Cerebellar nuclear complex (tissue), 1 donor: ENCODE measurements around the gene DEPDC1B.
"Not testable (repeated sequence)": the region's sequence is repeated elsewhere in the genome, so short reads cannot be mapped to it uniquely, and the experiment has no call there.

Experiments used
- DNase-seq, 2 experiments: peaks; one replicate each; lab custom pipeline; 2025; lab: John Stamatoyannopoulos, UW

Gene DEPDC1B, protein sequence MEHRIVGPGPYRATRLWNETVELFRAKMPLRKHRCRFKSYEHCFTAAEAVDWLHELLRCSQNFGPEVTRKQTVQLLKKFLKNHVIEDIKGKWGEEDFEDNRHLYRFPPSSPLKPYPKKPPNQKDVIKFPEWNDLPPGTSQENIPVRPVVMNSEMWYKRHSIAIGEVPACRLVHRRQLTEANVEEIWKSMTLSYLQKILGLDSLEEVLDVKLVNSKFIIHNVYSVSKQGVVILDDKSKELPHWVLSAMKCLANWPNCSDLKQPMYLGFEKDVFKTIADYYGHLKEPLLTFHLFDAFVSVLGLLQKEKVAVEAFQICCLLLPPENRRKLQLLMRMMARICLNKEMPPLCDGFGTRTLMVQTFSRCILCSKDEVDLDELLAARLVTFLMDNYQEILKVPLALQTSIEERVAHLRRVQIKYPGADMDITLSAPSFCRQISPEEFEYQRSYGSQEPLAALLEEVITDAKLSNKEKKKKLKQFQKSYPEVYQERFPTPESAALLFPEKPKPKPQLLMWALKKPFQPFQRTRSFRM

DNA sequence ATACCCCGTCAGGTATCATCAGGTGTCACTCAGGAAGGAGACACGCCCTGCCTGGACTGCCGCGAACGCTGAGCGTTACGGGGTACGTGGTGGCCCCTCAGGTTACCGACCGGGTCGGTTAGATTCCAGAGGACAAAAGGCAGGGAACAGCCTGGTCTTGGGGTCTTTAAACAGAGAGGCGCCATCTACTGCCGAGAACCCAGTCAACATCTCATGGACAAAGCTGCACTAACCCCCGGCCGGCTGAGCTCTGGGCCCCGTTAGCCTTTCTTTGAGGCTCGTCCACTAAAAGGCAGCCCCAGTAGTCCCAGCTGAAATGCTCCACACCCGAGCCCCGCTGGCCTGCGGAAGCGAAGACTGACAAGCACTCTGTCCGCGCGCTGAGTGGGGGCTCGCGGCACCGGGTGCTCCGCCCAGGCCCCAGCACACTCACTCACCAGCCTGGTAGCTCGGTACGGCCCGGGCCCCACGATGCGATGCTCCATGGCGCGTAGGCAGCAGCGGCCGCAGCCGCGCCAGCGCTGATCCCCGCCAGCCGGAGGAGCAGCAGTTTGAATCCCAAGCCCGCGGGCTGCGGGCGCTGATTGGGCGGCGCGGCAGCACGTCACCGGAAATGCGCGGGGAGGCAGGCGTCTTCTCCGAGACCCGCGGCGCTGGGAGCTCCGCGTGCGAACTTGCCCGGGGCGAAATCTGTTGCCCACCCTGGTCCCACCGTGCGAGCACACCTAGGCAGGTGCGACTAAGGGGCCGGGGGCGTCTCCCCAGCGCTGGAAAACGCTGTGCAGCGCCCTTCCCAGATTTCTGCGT lies at the start of gene DEPDC1B:
DEPDC1B (minus strand) TSS at position 558 of the 807 bp plus-strand sequence; CDS start at position 485, 73 bp downstream.
- peak; percentile 43 to 50 for DNase-seq

DNA sequence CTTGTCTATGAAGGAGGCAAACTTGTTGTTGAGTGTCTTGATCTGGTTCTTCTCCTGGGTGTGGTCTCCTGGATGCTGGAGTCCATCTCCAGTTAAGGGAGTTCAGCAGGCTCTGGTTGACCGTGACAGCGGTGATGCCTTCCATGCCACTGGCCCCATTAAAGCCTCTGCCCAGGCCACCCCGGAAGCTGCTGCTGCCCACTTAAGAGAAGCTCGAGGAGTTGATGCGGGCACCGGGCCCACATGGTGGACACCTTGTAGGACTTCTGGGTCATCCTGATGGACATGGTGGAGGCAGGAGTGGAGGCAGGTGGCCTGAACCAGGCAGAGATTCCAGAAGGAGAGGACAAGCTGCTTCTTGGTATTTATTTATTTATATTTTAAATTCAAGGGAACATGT lies 44.7 kb upstream of the DEPDC1B start:
- no peak for DNase-seq

DNA sequence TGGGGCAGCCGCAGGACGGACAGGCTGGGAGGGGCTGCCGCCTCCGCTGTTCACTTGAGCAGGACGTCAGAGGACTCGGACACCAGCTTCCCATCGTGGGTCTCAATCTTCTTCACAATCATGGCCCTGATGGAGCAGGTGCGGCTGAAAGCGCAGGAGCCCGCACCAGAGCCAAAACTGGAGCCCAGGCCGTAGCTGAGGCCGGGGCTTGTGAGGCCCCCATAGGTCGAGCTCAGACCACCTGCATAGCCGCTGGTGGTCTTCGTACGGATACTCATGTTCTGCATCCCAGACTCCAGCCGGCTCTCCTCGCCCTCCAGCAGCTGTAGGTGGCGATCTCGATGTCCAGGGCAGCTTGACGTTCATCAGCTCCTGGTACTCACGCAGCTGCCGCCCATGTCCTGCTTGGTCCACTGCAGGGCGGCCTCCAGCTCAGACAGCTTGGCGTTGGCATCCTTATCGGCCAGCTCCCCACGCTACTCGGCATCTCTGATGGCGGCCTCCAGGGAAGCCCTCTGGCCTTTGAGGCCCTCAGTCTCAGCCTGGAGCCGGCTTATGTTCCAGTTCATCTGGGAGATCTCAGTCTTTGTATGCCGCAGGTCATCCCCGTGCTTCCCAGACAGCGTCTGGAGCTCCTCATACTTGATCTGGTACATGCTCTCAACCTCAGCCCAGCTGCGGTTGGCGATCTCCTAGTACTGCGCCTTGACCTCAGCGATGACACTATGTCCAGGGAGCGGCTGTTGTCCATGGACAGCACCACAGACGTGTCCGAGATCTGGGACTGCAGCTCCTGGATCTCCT lies 43.7 kb upstream of the DEPDC1B start:
- no peak for DNase-seq

DNA sequence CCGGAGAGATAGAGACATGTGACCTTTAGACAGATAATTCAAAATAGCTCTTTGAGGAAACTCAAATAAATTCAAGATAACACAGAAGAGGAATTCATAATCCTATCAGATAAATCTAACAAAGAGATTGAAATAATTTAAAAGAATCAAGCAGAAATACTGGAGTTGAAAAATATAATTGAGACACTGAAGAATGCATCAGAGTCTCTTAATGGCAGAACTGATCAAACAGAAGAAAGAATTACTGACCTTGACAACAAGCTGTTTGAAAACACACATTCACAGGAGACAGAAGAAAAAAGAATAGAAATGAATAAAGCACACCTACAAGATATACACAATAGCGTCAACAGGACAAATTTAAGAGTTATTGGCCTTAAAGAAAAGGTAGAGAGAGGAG lies 40.4 kb upstream of the DEPDC1B start:
- DNase-seq: no peak

DNA sequence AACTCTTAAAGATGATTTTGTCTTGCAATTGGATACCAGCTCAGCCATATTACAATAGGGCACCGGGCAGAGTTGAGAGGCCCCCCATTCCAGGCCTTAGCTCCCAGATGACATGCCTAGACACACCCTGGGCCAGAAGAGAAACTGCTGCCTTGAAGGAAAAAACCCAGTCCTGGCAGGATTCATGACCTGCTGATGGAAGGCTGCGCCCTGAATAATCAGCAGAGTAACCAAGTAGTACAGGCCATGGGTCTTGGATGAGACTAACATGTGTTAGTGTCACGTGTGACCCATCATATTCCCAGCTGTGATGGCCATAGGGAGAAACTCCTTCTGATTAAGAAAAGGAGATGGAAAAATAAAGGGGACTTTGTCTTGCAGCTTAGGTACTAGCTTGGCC lies 39.0 kb upstream of the DEPDC1B start:
- no peak for DNase-seq

DNA sequence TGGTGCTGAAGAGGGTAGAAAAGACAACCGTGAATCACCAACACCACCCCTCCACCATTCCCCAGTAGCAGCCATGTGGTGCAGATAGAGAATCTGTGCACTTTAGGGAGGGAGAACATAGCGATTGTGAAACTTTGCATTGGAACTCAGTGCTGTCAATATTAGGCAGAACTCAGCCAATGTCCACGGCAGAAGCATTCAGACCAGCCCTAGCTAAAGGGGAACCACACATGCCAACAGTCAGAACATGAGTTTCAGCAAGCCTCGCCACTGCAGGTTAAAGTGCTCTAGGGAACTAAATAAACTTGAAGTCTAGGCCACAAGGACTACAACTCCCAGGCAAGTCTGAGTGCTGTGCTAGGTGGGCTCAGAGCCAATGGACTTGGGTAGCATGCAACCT lies 38.5 kb upstream of the DEPDC1B start:
- no peak for DNase-seq

DNA sequence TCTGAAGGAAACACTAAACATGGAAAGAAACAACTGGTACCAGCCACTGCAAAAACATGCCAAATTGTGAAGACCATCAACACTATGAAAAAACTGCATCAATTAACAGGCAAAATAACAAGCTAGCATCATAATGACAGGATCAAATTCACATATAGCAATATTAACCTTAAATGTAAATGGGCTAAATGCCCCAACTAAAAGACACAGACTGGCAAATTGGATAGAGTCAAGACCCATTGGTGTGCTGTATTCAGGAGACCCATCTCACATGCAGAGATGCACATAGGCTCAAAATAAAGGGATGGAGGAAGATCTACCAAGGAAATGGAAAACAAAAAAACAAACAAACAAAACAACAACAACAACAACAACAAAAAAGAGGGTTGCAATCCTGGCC lies 30.9 kb upstream of the DEPDC1B start:
- not testable (repeated sequence) for DNase-seq

DNA sequence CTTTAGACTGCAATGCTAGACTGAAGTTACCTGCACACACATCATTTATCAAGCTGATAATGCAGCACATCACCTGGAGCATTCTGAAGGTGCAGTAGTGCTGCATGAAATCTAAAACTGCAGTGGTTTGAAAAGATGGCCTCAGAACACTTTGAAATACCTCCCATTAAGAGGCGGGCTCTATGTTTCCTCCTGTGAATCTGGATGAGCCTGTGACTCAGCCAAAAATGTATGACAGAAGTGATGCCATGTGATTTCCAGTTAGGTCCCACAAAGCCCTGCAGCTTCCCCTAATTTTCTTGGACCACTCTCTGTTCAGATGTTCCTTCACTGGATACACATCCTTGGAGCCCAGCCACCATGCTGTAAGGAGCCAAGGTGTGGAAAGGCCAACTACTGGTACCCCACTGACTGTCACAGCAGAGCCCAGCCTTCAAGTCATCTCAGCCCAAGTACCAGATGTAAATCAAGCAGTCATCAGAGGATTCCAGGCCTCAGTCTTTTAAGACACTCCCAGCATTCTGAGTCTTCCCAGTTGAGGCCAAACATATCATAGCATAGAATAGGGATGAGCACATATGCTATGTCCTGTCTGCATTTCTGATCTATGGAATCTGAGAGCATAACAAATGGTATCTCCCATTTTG lies 27.2 kb upstream of the DEPDC1B start:
- no peak for DNase-seq

DNA sequence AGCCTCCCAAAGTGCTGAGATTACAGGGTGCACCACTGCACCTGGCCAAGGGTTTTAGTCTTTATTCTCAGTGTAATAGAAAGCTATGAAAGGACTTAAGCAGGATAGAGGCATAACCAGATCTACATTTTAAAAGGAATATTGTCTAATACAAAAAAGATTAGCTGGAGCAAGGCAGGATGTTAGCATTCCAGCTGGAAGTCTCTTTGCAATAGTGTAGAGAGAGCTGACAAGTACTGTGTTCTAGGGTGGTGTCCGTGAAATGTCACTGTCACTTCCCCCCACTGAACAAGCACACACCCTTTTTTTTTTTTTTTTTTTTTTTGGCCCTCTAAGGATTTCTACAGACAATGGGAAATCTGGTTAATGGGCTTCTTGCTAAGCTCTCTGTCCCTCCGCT lies 24.2 kb upstream of the DEPDC1B start:
- DNase-seq: no peak

DNA sequence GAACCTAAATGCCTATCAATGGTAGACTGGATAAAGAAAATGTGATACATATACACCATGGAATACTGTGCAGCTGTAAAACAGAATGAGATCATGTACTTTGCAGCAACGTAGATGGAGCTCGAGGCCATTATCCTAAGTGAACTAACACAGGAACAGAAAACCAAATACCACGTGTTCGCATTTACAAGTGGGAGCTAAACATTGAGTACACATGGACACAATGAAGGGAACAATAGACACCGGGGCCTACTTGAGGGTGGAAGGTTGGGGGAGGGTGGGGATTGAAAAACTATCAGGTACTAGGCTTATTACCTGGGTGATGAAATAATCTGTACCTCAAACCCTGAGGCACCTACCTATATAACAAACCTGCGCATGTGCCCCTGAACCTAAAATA lies 22.4 kb upstream of the DEPDC1B start:
- no peak for DNase-seq

DNA sequence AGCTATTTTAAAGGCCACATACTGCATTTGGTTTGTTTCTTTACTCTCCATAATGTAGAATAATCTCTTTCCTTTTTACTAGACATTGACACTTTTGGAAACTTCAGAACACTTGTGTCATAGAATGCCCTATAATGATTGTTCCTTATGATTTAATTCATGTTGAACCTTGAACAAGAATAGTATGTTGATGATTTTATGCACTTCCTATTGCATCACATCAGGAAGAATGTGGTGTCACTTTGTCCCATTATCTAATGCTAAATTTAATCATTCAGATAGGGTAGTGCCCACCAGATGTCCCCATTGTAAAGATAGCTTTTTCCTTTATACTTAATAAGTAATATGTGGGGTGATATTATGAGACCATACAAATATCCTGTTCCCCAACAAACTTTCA lies 19.4 kb upstream of the DEPDC1B start:
- DNase-seq: no peak

DNA sequence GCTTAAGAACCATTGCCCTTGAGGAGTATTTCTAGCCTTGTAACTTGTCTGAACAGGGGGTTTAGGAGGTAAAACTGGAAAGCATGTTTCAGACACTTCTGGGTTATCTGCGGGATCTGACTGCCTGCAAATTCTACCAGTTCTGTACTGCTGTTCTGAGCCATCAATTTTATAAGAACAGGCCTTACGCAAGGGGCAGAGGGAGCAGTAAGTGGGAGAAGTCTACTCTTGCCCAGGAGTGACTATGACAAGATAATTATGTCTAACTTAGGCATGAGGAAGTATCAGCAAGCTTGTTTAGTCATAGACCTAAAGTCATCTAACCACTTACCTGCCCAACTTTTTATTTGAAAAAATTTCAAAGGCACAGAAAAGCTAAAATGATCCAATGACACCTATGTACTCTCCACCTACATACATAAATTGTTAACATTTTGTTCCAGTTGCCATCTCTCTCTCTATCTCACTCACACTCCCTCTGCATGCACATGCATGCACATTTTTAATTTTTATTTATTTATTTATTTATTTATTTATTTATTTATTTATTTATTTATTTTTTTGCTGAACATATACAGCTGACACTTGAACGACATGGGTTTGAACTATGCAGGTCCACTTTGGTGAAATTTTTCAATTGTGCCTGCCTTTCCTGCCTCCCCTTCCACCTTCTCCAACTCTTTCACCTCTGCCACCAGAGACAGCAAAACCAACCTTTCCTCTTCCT lies 18.4 kb upstream of the DEPDC1B start:
- no peak for DNase-seq

DNA sequence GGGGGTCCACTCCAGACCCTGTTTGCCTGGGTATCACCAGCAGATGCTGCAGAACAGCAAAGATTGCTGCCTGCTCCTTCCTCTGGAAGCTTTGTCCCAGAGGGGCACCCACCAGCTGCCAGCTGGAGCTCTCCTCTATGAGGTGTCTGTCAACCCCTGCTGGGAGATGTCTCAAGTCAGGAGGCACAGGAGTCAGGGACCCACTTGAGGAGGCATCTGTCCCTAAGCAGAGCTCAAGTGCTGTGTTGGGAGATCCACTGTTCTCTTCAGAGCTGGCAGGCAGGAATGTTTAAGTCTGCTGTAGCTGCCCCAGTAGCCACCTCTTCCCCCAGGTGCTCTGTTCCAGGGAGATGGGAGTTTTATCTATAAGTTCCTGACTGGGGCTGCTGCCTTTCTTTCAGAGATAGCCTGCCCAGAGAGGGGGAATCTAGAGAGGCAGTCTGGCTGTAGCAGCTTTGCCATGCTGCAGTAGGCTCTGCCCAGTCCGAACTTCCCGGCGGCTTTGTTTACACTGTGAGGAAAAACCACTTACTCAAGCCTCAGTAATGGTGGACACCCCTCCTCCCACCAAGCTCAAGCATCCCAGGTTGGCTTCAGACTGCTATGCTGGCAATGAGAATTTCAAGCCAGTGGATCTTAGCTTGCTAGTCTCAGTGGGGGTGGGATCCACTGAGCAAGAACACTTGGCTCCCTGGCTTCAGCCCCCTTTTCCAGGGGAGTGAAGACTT lies 15.4 kb upstream of the DEPDC1B start:
- not testable (repeated sequence) for DNase-seq

DNA sequence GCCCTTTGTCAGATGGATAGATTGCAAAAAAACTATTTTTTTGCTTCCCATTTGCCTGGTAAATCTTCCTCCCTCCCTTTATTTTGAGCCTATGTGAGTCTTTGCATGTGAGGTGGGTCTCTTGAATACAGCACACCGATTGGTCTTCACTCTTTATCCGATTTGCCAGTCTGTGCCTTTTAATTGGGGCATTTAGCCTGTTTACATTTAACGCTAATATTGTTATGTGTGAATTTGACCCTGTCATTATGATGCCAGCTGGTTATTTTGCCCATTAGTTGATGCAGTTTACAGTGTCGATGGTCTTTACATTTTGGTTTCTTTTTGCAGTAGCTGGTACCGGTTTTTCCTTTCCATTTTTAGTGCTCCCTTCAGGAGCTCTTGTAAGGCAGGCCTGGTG lies 13.0 kb upstream of the DEPDC1B start:
- no peak for DNase-seq

DNA sequence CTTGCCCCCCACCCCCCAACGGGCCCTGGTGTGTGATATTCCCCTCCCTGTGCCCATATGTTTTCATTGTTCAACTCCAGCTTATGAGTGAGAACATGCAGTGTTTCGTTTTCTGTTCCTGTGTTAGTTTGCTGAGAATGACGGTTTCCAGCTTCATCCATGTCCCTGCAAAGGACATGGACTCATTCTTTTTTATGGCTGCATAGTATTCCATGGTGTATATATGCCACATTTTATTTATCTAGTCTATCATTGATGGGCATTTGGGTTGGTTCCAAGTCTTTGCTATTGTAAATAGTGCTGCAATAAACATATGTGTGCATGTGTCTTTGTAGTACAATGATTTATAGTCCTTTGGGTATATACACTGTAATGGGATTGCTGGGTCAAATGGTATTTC lies 11.9 kb upstream of the DEPDC1B start:
- DNase-seq: not testable (repeated sequence)

DNA sequence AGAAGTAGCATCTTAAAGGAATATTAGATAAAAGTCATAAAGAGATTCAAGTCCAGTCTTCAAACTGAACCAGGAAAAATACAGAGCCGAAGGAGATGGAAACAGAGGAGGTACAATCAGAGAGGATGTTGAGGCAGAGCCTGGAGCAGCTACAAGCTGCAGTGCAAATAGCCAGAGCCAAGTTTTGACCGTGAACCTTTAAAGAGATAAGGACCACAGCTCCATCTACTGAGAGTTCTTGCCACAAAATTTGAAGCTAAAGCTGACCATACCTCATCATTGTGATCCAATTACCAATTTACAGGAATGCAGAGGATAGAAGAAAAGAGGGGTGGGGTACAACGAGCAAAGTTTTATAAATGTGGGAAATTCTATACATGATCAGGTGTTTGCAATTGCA lies 10.4 kb upstream of the DEPDC1B start:
- no peak for DNase-seq

DNA sequence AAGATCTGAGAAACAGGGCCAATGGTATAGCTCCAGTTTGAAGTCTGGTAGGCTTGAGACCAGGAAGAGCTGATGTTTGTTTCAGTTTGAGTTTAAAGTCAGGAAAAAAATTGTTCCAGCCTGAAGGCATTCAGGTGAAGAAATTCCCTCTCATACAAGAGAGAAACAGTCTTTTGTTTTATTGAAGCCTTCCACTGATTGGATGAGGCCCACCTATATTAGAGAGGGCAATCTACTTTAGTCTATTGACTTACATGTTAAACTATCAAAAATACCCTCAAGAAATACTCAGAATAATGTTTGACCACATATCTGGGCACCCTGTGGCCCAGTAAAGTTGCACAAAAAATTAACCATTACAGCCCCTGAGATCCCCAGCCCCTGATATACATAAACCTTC lies 5.2 kb upstream of the DEPDC1B start:
- no peak for DNase-seq

DNA sequence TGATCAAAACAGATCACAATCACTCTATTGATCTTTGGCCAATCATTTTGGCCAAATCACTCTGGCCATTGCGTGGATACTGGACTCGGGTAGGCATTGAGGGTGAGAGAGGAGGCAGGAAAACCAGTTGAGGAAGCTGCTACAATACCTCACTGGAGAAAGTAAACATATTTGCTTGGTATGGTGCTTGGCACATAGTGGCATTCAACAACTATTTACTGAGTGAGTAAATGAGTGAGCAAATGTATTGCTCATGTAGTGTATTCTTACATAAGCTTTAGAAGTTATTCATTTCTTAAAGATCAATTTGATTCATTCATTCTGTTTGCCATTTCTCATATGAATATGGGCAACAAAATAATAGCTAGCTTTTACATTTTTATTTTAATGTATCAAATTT lies 4.0 kb upstream of the DEPDC1B start:
- DNase-seq: no peak

DNA sequence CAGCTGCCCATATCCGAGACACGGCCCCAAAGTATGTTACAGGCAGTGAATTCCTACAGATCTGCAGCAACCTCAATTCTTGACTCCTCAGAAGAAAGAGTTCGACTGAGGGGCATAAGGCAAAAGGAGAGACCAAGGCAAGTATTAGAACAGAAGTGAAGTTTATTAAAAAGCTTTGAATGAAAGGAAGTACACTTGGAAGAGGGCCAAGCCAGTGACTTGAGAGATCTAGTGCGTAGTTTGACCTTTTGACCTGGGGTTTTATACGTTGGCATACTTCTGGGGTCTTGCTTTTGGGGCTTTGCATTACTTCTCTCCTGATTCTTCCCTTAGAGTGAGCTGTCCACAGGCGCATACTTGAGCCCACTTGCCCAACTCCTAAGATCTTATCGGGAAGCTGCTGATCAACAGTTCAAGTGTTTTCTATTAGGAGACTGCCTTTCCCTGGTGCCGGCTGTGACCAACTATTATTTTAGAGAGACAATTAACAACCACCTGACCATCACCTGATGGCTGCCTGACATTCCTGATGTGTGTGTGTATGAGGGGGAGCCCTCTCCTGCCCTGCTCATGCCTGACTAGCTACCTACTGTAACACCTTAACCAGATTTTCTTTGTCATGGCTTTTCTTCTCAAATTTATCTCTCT lies 1.5 kb upstream of the DEPDC1B start:
- DNase-seq: no peak

DNA sequence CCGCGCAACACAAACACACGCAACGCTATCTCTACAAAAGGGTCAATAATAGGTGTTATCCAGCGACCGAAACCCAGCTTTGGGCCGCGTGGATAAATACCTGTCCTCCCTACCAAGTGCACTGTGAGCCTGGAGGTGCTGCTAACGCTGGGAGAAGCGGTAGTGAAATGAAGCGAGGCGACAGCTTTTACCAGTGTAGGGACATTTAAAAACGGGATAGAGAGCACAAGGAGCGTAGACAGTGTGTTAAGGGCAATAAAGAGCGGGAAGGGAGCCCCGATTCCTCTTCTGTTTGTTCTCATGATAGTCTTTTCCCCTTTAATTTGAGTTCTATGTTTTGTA lies 421 bp upstream of the DEPDC1B start:
- peak in 1 of 2 experiments; percentile 49 for DNase-seq
